ENCODE results near the gene NOL9.

DNA sequence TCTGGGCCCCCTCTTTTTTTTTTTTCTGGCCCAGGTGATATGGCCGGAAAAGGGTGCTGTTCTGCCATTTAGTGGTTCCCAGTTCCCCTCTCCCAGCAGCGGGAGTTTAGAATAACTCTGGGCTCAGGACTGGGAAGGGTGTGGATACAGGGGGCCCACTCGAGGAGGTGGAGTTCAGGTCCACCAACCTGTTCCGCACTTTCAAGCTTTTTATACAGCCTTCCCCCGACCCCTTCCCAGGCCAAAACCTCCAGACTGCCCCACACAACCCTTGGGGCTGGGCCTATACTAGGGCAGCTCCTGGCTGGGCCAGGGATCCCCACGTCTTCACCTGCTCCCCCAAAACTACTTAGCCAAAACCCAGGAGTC is 63.2 kb downstream of the NOL9 start:
- TF ChIP-seq RNF2 (conservative IDR thresholded peaks at IDR 0.05; ENCODE audit: low read depth): no peak
- TF ChIP-seq MED1 (CRISPR knock-in tag; IDR thresholded peaks at IDR 0.05): no peak
- TF ChIP-seq RAD21 (CRISPR knock-in tag; IDR thresholded peaks at IDR 0.05): no peak
- TF ChIP-seq JUND (CRISPR knock-in tag; IDR thresholded peaks at IDR 0.05): no peak
- no peak for TF ChIP-seq ZKSCAN5 (CRISPR knock-in tag; IDR thresholded peaks at IDR 0.05)
- TF ChIP-seq KLF16 (CRISPR knock-in tag; IDR thresholded peaks at IDR 0.05): no peak
- no peak for TF ChIP-seq CBFB (CRISPR knock-in tag; IDR thresholded peaks at IDR 0.05)
- no peak for TF ChIP-seq POLR2A (IDR thresholded peaks at IDR 0.05; ENCODE audit: insufficient read depth in 1 of 2, low read depth in 2 of 2, low read length in 2 of 2)
- TF ChIP-seq ESRRA (CRISPR knock-in tag; IDR thresholded peaks at IDR 0.05; ENCODE audit: low read depth): no peak
- TF ChIP-seq NFE2L2 (IDR thresholded peaks at IDR 0.05; ENCODE audit: low read length): no peak
